Measurements from ENCODE around the gene LRRC8D.

LRRC8D gene

DNA sequence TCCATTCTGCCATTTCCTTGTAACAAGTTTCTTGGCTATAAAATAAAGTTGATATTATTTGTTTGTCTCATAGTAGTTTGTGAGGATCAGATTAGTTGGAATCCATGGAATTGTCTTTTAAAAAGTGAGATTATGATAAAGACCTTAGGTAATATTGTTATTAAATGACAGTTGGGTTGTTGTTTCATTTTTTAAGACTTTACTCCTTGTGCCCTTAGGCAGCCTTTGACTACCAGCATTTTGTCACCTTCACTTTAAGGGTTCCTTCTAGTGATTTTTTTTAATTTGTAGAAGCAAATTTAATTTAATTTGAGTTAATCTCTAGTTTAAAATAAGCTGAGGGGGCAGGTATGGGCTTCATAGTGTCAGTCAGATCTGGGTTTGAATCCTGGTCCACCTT lies 89.4 kb downstream of the LRRC8D start:
- H3K27ac ChIP-seq (ENCODE audit: insufficient read depth, low read length, poor library complexity, severe bottlenecking) = no peak overlapping the region
- H3K27me3 ChIP-seq (replicated peaks; ENCODE audit: control insufficient read depth, insufficient read depth, low read length, poor library complexity, severe bottlenecking) = no peaks in the 10 kb centered on the region
- no peaks in the 10 kb centered on the region for H3K4me1 ChIP-seq (ENCODE audit: control insufficient read depth, insufficient read depth, low read length, poor library complexity, severe bottlenecking)

DNA sequence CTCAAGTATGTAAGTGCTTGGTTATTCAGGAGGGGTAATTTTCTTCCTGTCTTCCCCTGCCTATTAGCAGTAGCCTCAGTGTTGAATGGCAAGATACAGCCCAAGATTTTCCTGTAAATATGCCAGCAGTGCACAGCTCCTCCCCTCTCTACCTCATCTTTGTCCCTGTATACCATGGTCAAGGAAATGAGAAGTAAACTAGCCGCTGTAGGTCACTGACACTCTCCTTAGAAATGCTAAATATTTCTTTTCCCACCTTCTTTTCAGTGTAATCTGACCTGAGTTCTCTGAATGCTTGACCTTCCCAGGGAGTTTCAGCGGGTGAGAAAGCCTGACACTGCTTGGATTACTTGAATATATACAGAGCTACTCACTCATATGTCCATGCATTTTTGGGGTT lies 89.9 kb downstream of the LRRC8D start:
- no peaks in the 10 kb centered on the region for H3K27me3 ChIP-seq (replicated peaks; ENCODE audit: control insufficient read depth, insufficient read depth, low read length, poor library complexity, severe bottlenecking)
- no peak overlapping the region for H3K27ac ChIP-seq (ENCODE audit: insufficient read depth, low read length, poor library complexity, severe bottlenecking)
- no peaks in the 10 kb centered on the region for H3K9me3 ChIP-seq (ENCODE audit: control insufficient read depth, low read length)
- H3K4me3 ChIP-seq (ENCODE audit: insufficient read depth, low read depth, low read length, poor library complexity, severe bottlenecking) = no peak overlapping the region
- peaks cover 4% of the 10 kb centered on the region for H3K36me3 ChIP-seq (ENCODE audit: control insufficient read depth, insufficient read depth, low read length)
- DNase-seq = no peak
- no peaks in the 10 kb centered on the region for H3K4me1 ChIP-seq (ENCODE audit: control insufficient read depth, insufficient read depth, low read length, poor library complexity, severe bottlenecking)

More for the DNA sequence above, 89.4 kb downstream of the LRRC8D start:
- Histone ChIP-seq H3K36me3 (ENCODE audit: control insufficient read depth, insufficient read depth, low read length) (peaks cover 4% of the 10 kb centered on the region), H3K9me3 (ENCODE audit: control insufficient read depth, low read length) (no peaks in the 10 kb centered on the region), H3K4me3 (ENCODE audit: insufficient read depth, low read depth, low read length, poor library complexity, severe bottlenecking) (no peak overlapping the region)
- DNase-seq = no peak

DNA sequence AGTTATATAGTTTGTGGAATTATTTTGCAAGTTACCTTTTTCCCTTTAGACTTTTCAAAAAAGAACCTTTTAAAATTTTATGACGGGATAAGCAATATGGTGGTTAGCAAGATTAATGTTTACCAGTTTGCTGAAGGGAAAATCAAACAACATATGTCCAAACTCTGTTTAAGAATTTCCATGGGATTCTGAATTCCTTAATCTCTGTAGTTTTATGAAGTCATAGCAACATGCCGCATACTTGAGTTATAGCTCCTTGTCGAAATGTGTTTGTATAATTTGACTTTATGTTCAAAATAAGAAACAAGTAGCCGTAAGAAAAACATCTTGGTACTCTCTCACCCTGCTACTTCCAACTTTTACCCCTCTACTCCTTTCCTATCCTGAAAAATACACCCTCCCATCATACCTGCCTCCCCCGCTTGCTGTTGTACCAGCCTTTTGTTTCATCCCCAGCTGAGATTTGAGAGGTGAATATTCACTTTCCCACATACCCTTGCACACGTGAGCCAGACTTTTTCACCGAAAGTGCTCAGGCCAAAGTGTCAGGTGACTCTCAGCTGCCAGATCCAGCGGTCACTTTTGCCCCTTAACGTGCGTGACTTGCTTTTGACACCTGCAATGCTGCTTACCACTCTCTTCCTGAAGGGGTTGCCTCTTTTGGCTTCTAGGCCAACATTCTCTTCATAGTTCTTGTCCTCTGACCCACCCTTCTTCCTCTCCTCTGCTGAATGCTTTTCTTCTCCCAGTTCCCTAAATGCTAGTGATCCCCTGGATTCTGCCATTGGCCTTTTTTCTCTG lies 90.6 kb downstream of the LRRC8D start:
- H3K4me1 ChIP-seq (ENCODE audit: control insufficient read depth, insufficient read depth, low read length, poor library complexity, severe bottlenecking) = no peaks in the 10 kb centered on the region
- no peaks in the 10 kb centered on the region for H3K9me3 ChIP-seq (ENCODE audit: control insufficient read depth, low read length)
- H3K27ac ChIP-seq (ENCODE audit: insufficient read depth, low read length, poor library complexity, severe bottlenecking) = no peak overlapping the region
- DNase-seq = no peak
- H3K36me3 ChIP-seq (ENCODE audit: control insufficient read depth, insufficient read depth, low read length) = peaks cover 4% of the 10 kb centered on the region
- no peaks in the 10 kb centered on the region for H3K27me3 ChIP-seq (replicated peaks; ENCODE audit: control insufficient read depth, insufficient read depth, low read length, poor library complexity, severe bottlenecking)
- no peak overlapping the region for H3K4me3 ChIP-seq (ENCODE audit: insufficient read depth, low read depth, low read length, poor library complexity, severe bottlenecking)

DNA sequence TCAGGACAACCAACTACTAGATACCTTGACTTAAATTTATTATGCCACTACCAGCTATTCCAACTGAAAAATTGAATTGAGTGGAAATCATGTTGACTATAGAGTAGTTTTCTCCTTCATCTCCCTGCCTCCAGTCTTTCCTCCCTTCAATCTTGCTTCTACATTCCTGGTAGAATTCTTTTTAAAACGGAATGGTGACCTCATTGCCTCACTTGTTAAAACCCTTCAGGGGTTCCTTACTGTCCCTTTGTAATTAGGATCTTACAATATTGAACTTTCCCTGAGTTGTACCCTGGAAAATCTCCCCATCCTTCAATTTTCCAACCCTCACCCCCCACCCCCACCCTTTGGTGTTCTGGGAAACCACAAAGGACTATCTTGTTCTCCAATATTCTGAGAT lies 91.2 kb downstream of the LRRC8D start:
- DNase-seq = no peak
- no peaks in the 10 kb centered on the region for H3K4me1 ChIP-seq (ENCODE audit: control insufficient read depth, insufficient read depth, low read length, poor library complexity, severe bottlenecking)
- no peak overlapping the region for H3K27ac ChIP-seq (ENCODE audit: insufficient read depth, low read length, poor library complexity, severe bottlenecking)
- H3K27me3 ChIP-seq (replicated peaks; ENCODE audit: control insufficient read depth, insufficient read depth, low read length, poor library complexity, severe bottlenecking) = no peaks in the 10 kb centered on the region
- H3K4me3 ChIP-seq (ENCODE audit: insufficient read depth, low read depth, low read length, poor library complexity, severe bottlenecking) = no peak overlapping the region
- no peaks in the 10 kb centered on the region for H3K9me3 ChIP-seq (ENCODE audit: control insufficient read depth, low read length)
- peaks cover 4% of the 10 kb centered on the region for H3K36me3 ChIP-seq (ENCODE audit: control insufficient read depth, insufficient read depth, low read length)

DNA sequence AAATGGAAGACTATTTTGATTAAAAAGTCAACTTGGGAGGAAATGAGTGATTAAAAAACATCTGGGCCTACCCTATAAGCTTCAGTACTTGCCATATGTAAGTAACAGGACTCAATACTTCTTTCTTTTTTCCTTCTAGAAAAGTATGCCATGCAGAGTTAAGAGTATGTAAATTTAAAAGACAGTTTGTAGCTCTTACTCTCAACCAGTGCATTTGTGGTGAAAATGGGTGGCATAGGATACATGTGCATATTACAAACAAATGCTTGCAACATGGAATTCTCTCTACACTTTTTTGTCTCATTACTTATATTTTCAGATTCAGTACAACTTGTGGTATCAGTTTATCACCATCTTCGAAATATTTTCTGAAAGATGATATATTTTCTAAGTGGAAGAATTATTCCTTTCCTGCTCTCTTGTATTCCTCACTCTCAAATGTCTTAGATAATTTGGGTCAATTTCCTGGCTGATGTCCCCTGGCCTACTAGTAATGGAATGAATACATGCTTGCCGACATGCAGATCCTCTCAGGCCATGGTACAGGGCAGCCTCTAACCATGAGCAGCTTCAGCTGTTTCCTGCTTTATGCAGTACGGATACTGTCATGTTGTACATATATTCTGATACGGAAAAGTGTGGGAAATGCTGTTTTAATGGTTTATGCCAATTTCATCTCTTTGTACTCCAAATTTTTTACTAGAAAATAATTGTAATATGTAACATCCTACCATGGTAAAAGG lies 92.7 kb downstream of the LRRC8D start:
- Histone ChIP-seq H3K9me3 (ENCODE audit: control insufficient read depth, low read length) (no peaks in the 10 kb centered on the region), H3K4me1 (ENCODE audit: control insufficient read depth, insufficient read depth, low read length, poor library complexity, severe bottlenecking) (no peaks in the 10 kb centered on the region), H3K4me3 (ENCODE audit: insufficient read depth, low read depth, low read length, poor library complexity, severe bottlenecking) (no peak overlapping the region), H3K27ac (ENCODE audit: insufficient read depth, low read length, poor library complexity, severe bottlenecking) (no peak overlapping the region), H3K36me3 (ENCODE audit: control insufficient read depth, insufficient read depth, low read length) (peaks cover 4% of the 10 kb centered on the region), H3K27me3 (replicated peaks; ENCODE audit: control insufficient read depth, insufficient read depth, low read length, poor library complexity, severe bottlenecking) (no peaks in the 10 kb centered on the region)
- DNase-seq = no peak

DNA sequence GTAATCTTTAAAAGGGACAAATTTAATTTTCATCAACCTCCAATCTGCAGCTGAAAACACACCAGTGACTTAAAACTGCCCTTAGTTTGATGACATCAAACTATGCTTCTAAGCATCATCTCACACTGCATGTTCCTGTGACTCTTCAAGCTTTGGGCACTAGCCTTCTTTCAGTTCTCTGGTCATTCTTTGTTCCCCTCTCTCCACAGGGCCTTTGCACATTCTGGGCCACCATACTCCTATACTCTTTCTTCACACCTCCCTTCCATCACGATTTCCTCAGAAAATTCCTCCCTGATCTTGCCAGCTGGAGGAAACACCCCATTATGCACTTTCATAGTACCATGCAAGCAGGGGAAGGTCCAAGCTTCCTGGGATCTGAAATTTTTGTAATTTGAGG lies 96.5 kb downstream of the LRRC8D start:
- Histone ChIP-seq H3K27ac (ENCODE audit: insufficient read depth, low read length, poor library complexity, severe bottlenecking) (no peak overlapping the region), H3K9me3 (ENCODE audit: control insufficient read depth, low read length) (no peaks in the 10 kb centered on the region), H3K4me3 (ENCODE audit: insufficient read depth, low read depth, low read length, poor library complexity, severe bottlenecking) (no peak overlapping the region), H3K4me1 (ENCODE audit: control insufficient read depth, insufficient read depth, low read length, poor library complexity, severe bottlenecking) (no peaks in the 10 kb centered on the region), H3K27me3 (replicated peaks; ENCODE audit: control insufficient read depth, insufficient read depth, low read length, poor library complexity, severe bottlenecking) (no peaks in the 10 kb centered on the region), H3K36me3 (ENCODE audit: control insufficient read depth, insufficient read depth, low read length) (no peaks in the 10 kb centered on the region)
- DNase-seq = no peak

DNA sequence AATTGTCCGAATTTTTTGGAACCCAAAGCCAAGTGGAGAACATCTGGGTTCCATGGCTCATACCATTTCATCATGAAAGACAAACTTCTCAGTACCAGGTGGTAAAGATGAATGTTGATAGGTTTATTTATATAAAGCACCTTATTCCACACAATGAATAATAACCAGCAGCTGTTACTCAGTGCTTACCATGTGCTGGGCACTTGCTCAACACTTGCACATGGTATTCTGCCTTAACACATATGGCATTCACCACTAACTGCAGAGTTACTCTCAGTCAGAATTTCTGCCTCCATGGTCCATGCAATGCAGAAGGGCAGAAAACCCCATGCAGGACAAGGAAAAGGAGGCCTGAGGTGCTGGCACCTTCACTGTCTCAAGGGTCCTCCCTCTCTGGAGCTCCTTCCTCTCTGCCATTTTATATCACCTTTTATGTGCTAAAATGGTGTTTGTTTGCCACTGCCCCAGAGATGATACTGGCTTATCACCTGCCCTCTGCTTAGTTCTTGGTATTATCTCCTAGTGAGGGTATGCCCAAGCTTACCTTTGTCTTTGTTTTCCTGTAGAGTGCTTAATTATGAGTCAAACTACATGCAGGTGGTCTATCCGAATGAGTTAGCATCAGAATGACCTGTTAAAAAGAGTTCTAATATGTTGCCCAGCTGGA lies 97.4 kb downstream of the LRRC8D start:
- DNase-seq = no peak
- H3K27ac ChIP-seq (ENCODE audit: insufficient read depth, low read length, poor library complexity, severe bottlenecking) = no peak overlapping the region
- no peak overlapping the region for H3K4me3 ChIP-seq (ENCODE audit: insufficient read depth, low read depth, low read length, poor library complexity, severe bottlenecking)
- no peaks in the 10 kb centered on the region for H3K9me3 ChIP-seq (ENCODE audit: control insufficient read depth, low read length)
- no peaks in the 10 kb centered on the region for H3K27me3 ChIP-seq (replicated peaks; ENCODE audit: control insufficient read depth, insufficient read depth, low read length, poor library complexity, severe bottlenecking)
- no peaks in the 10 kb centered on the region for H3K4me1 ChIP-seq (ENCODE audit: control insufficient read depth, insufficient read depth, low read length, poor library complexity, severe bottlenecking)
- H3K36me3 ChIP-seq (ENCODE audit: control insufficient read depth, insufficient read depth, low read length) = no peaks in the 10 kb centered on the region

DNA sequence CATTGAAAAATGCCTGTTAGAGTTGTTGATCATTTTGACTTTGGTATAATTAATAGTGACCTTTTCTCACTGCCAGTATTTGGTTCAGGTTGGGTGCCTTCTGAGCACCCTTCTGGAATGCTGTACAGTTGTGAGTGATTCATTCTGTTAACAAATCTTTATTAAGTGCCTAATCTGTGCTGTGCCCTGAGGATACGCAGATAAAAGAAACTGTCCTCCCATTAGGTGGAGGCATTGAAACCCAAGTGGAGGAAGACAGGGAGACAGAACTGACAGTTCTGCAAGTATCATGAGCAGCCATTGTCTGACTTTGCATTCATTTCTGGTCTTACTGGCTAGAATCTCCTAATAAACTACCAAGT lies 97.9 kb downstream of the LRRC8D start:
- no peak for DNase-seq
- Histone ChIP-seq H3K4me1 (ENCODE audit: control insufficient read depth, insufficient read depth, low read length, poor library complexity, severe bottlenecking) (no peaks in the 10 kb centered on the region), H3K27ac (ENCODE audit: insufficient read depth, low read length, poor library complexity, severe bottlenecking) (no peak overlapping the region), H3K9me3 (ENCODE audit: control insufficient read depth, low read length) (no peaks in the 10 kb centered on the region), H3K36me3 (ENCODE audit: control insufficient read depth, insufficient read depth, low read length) (no peaks in the 10 kb centered on the region), H3K4me3 (ENCODE audit: insufficient read depth, low read depth, low read length, poor library complexity, severe bottlenecking) (no peak overlapping the region), H3K27me3 (replicated peaks; ENCODE audit: control insufficient read depth, insufficient read depth, low read length, poor library complexity, severe bottlenecking) (no peaks in the 10 kb centered on the region)

DNA sequence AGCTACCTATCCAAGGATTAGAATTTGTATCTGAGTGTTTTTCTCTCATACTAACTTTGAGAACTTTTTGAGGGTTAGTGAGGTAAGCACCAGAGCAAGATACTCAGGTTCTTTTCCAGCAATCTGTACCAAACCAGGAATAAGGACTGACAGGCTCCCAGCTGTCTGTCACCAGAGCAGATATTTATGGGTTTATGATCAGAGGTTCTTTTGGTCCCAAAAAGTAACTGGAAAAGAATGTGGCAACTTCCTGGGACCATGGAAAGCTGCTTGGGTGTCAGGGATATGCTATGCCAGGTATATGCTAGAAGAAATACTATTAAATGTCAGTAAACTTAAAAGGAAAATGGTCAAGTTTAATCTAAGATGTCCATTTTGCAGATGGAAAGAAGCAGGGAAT lies 98.3 kb downstream of the LRRC8D start:
- no peaks in the 10 kb centered on the region for H3K9me3 ChIP-seq (ENCODE audit: control insufficient read depth, low read length)
- H3K4me1 ChIP-seq (ENCODE audit: control insufficient read depth, insufficient read depth, low read length, poor library complexity, severe bottlenecking) = no peaks in the 10 kb centered on the region
- H3K36me3 ChIP-seq (ENCODE audit: control insufficient read depth, insufficient read depth, low read length) = no peaks in the 10 kb centered on the region
- H3K27ac ChIP-seq (ENCODE audit: insufficient read depth, low read length, poor library complexity, severe bottlenecking) = no peak overlapping the region
- no peak overlapping the region for H3K4me3 ChIP-seq (ENCODE audit: insufficient read depth, low read depth, low read length, poor library complexity, severe bottlenecking)
- H3K27me3 ChIP-seq (replicated peaks; ENCODE audit: control insufficient read depth, insufficient read depth, low read length, poor library complexity, severe bottlenecking) = no peaks in the 10 kb centered on the region
- no peak for DNase-seq

DNA sequence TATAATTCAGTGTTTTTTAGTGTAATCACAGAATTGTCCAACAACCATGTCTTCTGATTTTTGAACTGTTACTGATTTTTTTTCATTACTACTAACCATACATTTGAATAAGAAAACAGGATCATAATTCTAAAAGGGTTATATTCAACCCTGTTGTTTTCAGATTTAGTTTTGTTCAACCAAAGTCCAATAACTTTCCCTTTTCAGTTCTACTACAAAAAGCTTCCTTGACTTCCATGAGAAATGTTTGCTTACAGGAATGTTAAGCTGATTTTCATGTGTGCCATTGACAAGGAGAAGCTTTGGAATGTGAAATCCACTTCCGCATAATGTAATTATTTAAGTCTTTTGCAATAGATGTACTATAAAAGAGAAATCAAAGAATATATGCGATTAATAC lies 102.1 kb downstream of the LRRC8D start:
- Histone ChIP-seq H3K27me3 (replicated peaks; ENCODE audit: control insufficient read depth, insufficient read depth, low read length, poor library complexity, severe bottlenecking) (no peaks in the 10 kb centered on the region), H3K36me3 (ENCODE audit: control insufficient read depth, insufficient read depth, low read length) (no peaks in the 10 kb centered on the region), H3K4me1 (ENCODE audit: control insufficient read depth, insufficient read depth, low read length, poor library complexity, severe bottlenecking) (no peaks in the 10 kb centered on the region), H3K9me3 (ENCODE audit: control insufficient read depth, low read length) (no peaks in the 10 kb centered on the region), H3K4me3 (ENCODE audit: insufficient read depth, low read depth, low read length, poor library complexity, severe bottlenecking) (no peak overlapping the region), H3K27ac (ENCODE audit: insufficient read depth, low read length, poor library complexity, severe bottlenecking) (no peak overlapping the region)
- DNase-seq = no peak

Data from effector memory CD4-positive, alpha-beta T cell (primary cell).